Renal pelvis (tissue), 4 donors: Measurements from ENCODE around the gene BCAR3. TPM values are rescaled to one million over a fixed set of nuclear protein-coding genes. Genes with fewer than 3 reads are reported as not detected.
"Not testable (repeated sequence)": the region's sequence is repeated elsewhere in the genome, so short reads cannot be mapped to it uniquely, and the experiment has no call there.

Source experiments
- DNase-seq: peaks from one replicate; pipeline ENCODE4 v3.0.0-alpha.2; 2013
- polyA plus RNA-seq, 3 donors: library from polyadenylated mRNA; unstranded; fragments of 120-200 nt; gene quantifications; one replicate each; pipeline ENCODE4 v1.2.1, GENCODE V29; 2013; ENCODE audit not compliant: insufficient read length in 3 of 3

The BCAR3 gene
- polyA plus RNA-seq, 3 donors: 21.9 to 23.1 (median 23.1) TPM

GRCh38 chr1:93690921-93691789 lies 9.5 kb upstream of the BCAR3 start:
- DNase-seq: no peak

- DNase-seq: no peak
These were observed 8.7 kb upstream of the BCAR3 start for GRCh38 chr1:93690341-93690740.

GRCh38 chr1:93689521-93690223 lies 8.0 kb upstream of the BCAR3 start:
- DNase-seq: no peak

- no peak for DNase-seq
These were observed 5.9 kb upstream of the BCAR3 start for GRCh38 chr1:93687542-93687941.

DNA sequence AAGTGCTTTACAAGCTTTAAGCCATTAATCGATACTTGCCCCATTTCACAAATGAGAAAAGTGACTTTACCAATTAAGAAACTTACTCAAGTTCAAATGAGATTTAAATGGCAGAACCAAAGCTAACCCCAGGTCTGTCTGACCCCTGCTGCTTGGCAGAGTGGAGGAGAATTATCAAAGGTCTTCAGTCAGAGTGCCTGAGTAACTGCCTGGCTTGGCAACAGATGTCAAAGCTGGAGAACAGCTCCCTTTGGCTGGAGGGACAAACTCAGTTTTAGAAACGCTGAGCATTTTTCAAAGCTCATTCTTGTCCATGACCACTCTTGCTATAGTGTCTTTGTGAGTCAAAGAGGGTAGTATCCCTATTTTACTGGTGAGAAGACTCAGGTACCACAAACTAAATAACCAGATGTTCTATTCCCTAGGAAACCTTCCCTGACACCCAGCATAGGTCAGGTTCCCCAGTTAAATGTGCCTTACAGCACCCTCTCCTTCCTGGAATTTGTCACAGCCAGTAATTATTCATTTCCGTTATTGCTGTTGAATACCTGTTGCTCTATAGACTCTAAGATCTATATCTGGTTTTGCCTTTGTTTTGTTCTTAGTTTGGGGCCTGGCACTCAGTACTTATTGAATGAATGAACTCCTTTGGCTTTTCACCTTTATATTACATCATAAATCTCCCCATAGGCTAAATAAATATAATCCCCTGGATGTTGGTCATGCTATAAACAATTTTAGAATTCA lies 5.0 kb upstream of the BCAR3 start:
- DNase-seq: no peak

GRCh38 chr1:93685918-93686317 lies 4.3 kb upstream of the BCAR3 start:
- no peak for DNase-seq

- no peak for DNase-seq
These were observed 1.6 kb upstream of the BCAR3 start for GRCh38 chr1:93683234-93683633.

- DNase-seq: no peak
These were observed 364 bp upstream of the BCAR3 start for GRCh38 chr1:93681989-93682412.

DNA sequence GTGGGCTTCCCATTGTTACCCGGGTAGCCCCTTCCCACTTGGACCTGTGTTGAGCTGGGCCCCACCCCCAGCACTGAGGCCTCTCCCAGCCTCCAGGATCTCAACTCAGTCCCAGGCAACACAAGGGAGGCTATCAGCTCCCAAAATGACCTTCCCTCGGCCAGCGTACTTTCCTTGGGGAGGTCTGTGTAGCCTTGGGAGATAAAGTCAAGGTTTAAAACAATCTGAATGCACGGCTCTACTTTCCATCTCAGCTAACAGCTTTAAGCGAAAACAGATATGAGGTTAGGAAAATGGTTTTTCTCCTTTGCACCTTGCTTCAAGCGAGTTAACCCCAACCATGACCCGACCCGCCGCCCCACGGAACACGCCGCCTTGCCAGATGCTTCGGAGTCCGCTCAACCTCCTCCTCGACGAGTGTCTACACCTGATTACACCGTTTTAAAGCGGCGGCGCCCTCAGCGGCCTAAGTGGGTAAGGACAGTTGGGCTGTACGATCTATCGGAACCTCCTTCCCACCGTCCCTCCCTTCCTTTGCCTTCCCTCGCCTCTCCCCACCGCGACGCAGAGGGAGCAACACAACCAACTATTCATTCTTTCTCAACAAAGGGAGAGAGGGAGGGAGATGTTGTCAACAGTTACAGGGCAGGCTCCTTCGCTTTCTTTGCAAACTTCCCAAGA lies 1.1 kb downstream of the BCAR3 start:
- DNase-seq: peak; percentile 87

- DNase-seq: no peak
These were observed 1.6 kb downstream of the BCAR3 start for GRCh38 chr1:93680076-93680419.

- no peak for DNase-seq
These were observed 2.1 kb downstream of the BCAR3 start for GRCh38 chr1:93679546-93679945.

GRCh38 chr1:93678946-93679480 lies 2.6 kb downstream of the BCAR3 start:
- no peak for DNase-seq

DNA sequence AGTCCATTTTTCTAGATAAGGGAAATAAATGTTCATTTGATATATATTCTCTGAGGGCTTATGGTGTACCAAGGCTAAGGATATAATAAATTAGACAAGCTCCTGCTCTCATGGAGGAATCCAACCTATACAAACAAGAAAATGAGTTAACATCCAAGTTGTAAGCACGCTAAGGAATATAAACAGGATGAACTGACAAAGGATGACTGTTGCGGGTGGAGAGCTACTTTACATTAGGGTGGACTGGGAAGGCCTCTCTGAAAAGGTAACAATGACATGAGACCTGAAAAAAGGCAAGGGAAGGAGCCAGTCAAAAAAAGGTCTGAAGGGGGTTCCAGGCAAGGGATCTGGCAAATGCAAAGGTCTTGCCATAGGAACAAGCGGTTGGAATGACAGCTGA lies 3.1 kb downstream of the BCAR3 start:
- DNase-seq: no peak

- DNase-seq: no peak
These were observed 3.9 kb downstream of the BCAR3 start for GRCh38 chr1:93677729-93678128.

- DNase-seq: no peak
These were observed 5.2 kb downstream of the BCAR3 start for GRCh38 chr1:93676427-93676826.

DNA sequence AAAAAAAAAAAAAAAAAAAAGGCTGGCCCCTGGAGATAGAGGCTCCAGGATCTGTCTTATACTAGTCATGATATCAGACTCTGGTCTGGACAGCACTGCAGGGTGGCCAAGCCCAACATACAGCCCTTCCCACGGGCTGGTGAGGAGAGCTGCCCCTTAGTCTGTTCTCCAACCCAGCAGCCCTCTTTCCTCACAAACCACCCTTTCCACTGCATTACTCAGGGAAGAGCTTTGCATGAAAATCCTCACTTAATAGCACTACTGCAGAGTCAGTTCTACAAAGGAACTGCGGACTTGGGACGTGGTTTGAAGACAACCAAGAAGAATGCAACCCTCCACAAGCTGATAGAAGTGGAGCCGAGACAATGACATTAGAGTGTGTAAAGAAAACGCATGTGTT lies 5.7 kb downstream of the BCAR3 start:
- DNase-seq: no peak

DNA sequence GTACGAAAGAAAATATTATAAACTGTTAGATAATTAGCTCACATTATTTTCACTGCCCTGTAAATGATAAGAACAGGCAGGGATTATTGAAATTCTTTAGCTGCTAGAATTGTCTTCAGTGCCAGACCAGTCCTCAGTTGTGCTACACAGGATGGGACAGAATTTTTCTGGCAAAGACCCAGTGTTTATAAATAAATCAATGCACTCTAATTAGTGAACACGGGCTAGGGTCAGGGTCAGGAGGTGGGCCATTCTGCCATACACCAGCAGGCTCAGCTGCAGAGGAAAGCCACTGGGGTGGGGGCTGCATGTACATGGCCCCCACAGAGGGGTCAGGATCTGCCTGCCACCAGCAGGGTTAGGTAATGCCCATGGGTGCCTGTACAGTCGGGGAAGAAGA lies 6.4 kb downstream of the BCAR3 start:
- no peak for DNase-seq

GRCh38 chr1:93674071-93674470 lies 7.6 kb downstream of the BCAR3 start:
- DNase-seq: not testable (repeated sequence)

DNA sequence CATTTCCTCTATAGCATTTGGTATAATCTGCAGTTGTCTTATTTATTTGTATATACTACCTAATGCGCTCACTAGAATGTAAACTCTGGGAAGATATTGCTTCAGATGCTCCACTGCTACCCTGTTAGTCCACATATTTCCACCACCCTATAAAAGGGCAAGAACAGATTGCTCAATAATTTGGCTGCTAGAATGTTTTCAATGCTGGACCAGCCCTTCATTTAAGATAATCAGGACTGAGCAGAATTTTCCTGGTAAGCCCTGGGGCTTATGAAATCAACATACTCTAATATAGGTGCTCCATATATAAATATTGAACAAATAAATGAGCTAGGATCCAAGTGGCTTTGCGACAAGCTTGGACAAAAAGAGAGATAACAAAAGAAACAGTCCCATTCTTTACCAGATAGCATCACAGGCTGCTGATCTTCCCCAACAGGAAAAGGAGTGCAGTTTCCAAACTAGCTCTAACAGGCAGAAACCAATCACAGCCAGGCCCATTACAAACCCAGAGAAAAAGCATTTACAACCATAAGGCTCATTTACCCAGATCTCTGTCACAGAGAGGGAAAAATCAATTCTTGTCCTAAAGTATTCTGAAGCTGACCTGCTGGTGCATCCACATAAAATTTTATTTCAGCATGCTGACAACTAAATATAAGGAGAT lies 8.3 kb downstream of the BCAR3 start:
- no peak for DNase-seq

GRCh38 chr1:93672477-93673162 lies 9.0 kb downstream of the BCAR3 start:
- no peak for DNase-seq

- DNase-seq: no peak
These were observed 9.6 kb downstream of the BCAR3 start for GRCh38 chr1:93672069-93672468.
